GM19193 (cell line): ENCODE data around the gene TRIM8.

Experiments
- POLR2A ChIP-seq: IDR thresholded peaks from 4 replicates; pipeline ENCODE4 v1.6.1; 2011; ENCODE audit not compliant: insufficient read depth, insufficient read length; ENCODE audit errors: extremely low read depth

TRIM8 gene

GRCh38 chr10:102624094-102624493, 20.2 kb upstream of the TRIM8 start:
- no peak for TF ChIP-seq POLR2A

GRCh38 chr10:102624751-102625645, 19.3 kb upstream of the TRIM8 start:
- TF ChIP-seq POLR2A: no peak

- TF ChIP-seq POLR2A: no peak
Measured at GRCh38 chr10:102626026-102626685, 18.1 kb upstream of the TRIM8 start.

GRCh38 chr10:102627291-102627735, 17.0 kb upstream of the TRIM8 start:
- TF ChIP-seq POLR2A: no peak

DNA sequence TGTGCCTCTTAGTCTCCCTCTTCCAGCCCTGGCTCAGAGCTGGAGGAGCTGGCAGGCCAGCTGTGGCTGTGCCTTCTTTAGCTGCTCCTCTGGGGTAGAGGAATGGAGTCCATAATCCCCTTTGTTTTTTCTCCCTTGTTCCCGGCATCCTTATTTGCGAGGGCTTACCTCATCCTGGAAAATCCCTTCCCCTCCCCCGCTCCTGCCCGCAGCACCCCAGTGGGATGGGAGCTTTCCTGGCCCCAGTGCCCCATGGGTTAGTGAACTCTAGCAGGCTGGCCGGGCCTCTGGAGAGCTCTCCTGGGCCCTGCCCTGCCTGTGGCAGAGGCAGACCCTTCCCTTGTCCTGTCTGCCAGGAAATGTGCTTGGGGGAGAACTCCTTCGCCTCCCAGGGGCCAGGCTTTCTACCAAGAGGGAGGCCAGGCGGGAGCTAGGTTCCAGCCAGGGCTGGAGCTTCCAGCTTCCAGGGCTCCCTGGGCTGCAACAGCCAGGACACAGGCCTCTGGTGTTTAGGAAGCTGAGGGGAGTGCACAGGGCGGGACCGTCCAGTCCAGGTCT, 16.5 kb upstream of the TRIM8 start:
- TF ChIP-seq POLR2A: no peak

- TF ChIP-seq POLR2A: no peak
Measured at GRCh38 chr10:102628451-102628911, 15.8 kb upstream of the TRIM8 start.

DNA sequence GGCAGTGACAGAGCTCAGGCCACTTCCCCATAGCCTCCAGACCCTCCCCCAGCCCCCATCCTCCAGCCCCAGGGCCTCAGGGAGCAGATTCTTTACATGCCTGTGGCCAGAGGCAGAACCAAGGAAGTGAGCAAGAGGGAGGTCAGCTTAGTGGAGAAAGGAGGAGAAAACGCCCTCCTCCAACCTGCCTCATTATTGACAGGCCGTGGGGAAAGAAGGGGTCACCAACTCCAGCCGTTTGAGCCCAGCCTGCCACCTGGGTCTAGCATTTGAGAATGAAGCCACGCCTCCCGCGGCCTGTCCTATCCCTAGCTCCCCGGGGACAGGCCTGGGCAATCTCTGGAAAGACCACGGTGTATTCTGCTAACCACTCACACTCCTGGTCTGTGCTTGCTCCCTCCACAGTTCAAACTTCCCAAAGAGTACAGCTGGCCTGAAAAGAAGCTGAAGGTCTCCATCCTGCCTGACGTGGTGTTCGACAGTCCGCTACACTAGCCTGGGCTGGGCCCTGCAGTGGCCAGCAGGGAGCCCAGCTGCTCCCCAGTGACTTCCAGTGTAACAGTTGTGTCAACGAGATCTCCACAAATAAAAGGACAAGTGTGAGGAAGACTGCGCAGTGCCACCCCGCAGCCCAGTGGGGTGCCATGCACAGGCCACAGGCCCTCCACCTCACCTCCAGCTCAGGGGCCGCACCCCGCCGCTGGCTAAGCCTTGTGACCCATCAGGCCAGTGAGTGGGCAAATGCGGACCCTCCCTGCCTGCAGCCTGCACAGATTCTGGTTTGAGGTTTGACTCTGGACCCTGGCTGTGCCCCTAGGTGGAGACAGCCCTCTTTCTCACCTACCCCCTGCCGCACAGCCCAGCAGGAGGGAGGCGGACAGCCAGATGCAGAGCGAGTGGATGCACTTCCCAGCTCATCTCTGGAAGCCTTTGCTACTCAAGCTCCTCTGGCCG, 14.3 kb upstream of the TRIM8 start:
- TF ChIP-seq POLR2A: no peak

GRCh38 chr10:102630663-102631062, 13.6 kb upstream of the TRIM8 start:
- no peak for TF ChIP-seq POLR2A

GRCh38 chr10:102631525-102632393, 12.5 kb upstream of the TRIM8 start:
- TF ChIP-seq POLR2A: no peak

DNA sequence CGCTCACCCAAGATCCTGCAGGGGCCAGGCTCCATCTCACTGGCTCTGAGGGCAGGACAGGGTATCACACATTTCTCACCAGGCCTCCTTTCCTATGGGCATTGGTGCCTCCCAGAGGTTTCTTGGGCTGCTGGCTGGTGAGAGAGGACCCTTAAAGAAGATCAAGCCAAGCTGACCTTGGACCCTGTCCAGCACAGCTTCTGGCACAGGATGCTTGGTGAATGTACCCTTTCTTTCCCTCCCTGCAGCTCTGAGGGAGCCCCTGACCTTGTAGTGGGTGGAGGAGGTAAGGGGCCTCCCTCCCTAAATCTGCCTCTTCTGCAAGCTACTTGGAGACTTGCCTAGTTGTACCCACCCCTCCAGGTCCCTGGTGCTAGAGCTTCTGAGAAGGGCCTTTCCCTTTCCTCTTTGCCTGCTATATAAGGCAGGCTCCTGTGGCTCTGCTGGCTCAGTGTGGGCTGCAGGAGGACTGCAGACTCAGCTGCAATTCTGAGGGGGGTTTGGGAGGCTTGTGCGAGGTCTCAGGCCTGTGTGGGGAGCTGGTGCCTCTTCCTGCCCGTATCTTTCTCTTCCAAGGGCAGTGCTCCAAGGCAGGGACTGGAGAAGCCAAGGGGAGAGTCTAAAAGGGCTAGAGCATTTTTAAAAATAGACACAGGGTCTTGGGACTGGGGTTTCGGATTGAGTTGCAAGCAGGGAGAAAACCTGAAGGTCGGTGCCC, 11.7 kb upstream of the TRIM8 start:
- no peak for TF ChIP-seq POLR2A

- TF ChIP-seq POLR2A: no peak
Measured at GRCh38 chr10:102633287-102633686, 11.0 kb upstream of the TRIM8 start.

GRCh38 chr10:102633848-102634247, 10.4 kb upstream of the TRIM8 start:
- TF ChIP-seq POLR2A: no peak

DNA sequence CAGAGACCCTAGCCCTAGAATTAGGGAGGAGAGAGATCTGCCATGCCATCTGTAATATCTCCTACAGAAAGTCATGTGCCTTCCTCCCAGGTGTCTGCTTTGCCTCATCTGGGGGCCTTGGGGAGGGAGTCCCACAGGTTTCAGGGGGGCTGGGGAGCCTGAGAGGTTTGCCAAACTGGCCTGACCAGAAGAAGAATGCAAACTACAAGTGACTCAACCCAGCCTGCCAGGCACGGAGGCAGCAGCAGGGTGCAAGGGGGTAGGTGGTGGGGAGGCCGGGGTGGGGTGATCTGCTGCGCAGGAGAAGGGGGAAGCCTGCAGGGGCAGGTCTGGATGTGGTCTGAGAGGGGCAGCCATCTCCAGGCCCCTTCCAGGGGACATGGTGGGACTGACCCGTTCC, 9.6 kb upstream of the TRIM8 start:
- no peak for TF ChIP-seq POLR2A
